ENCODE data around the gene MT3.

DNA sequence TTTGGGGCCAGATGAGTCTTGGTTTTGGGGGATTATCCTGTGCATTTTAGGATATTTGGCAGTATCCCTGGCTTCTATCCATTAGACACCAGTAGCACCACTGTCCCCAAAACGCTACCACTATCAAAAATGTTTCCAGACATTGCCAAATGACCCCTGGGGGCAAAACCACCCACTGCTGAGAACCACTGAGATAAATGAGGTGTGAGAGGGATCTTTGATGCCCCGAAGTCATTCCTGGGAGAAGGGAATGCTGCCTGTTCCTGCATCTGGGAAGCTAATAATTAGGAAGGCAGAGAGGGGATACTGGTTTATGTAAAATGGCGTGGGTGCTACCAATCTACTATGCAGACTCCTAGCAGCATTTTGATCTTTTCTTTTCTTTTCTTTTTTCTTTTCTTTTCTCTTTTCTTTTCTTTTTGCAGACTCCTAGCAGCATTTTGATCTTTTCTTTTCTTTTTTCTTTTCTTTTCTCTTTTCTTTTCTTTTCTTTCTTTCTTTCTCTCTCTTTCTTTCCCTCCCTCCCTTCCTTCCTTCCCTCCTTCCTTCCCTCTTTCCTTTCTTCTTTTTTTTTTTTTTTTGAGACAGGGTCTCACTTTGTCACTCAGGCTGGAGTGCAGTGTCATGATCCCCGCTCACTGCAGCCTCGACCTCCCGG is 8.8 kb upstream of the MT3 start:
- TF ChIP-seq POLR2A (IDR thresholded peaks at IDR 0.05; ENCODE audit: low read depth, low read length) (no peak), POLR2AphosphoS5 (IDR thresholded peaks at IDR 0.05; ENCODE audit: low read depth, low read length) (no peak), TAF1 (IDR thresholded peaks at IDR 0.05; ENCODE audit: borderline replicate concordance, low read depth, low read length) (no peak)
